Keratinocyte (primary cell): ENCODE results near the gene CCDC148. TPM values are rescaled to one million over a fixed set of nuclear protein-coding genes. Genes with fewer than 3 reads are reported as not detected.

ENCODE experiments used
- DNase-seq: peaks from one replicate; pipeline ENCODE4 v3.0.0-alpha.2; 2011; ENCODE audit warnings: low read depth, missing footprints, low spot score
- FAIRE-seq: peaks from 2 replicates; lab custom pipeline; 2011; peaks lifted over from hg19 to GRCh38; lab: Jason Lieb, UNC
- H2AFZ ChIP-seq: 2 replicates; pipeline ENCODE4 v1.6.0; 2012; ENCODE audit warnings: low read length, control low read depth, inconsistent platforms; ENCODE audit not compliant: control insufficient read depth
- H3K27ac ChIP-seq: 2 replicates; pipeline ENCODE4 v1.5.1; 2011; ENCODE audit warnings: low read length; ENCODE audit not compliant: control insufficient read depth, insufficient read depth
- H3K27me3 ChIP-seq: 3 replicates; pipeline ENCODE4 v1.6.0; 2011; ENCODE audit warnings: low read length; ENCODE audit not compliant: control insufficient read depth, insufficient read depth; ENCODE audit errors: extremely low read depth
- H3K36me3 ChIP-seq, 2 experiments: 2 replicates in 1 of 2; 3 replicates in 1 of 2; pipeline ENCODE4 v1.5.1; 2011; ENCODE audit warnings: low read length in 2 of 2, mild to moderate bottlenecking in 1 of 2; ENCODE audit not compliant: control insufficient read depth in 2 of 2, insufficient read depth in 2 of 2; ENCODE audit errors: extremely low read depth in 1 of 2
- H3K4me1 ChIP-seq: 3 replicates; pipeline ENCODE4 v1.5.1; 2011; ENCODE audit warnings: low read length; ENCODE audit not compliant: control insufficient read depth, insufficient read depth; ENCODE audit errors: extremely low read depth
- H3K4me2 ChIP-seq: 3 replicates; pipeline ENCODE4 v1.6.0; 2011; ENCODE audit warnings: low read depth, low read length; ENCODE audit not compliant: control insufficient read depth, insufficient read depth; ENCODE audit errors: extremely low read depth
- H3K4me3 ChIP-seq, 3 experiments: fragments of 200-600 bp in 1 of 3; sonication (generic) in 1 of 3; 2 replicates in 2 of 3; 3 replicates in 1 of 3; pipeline ENCODE4 v1.5.1; 2011 to 2016; ENCODE audit warnings: low read length in 3 of 3, mild to moderate bottlenecking in 3 of 3, control low read depth in 2 of 3, inconsistent platforms in 1 of 3, low read depth in 1 of 3, mixed read lengths in 1 of 3, mixed run types in 1 of 3, moderate library complexity in 1 of 3; ENCODE audit not compliant: control insufficient read depth in 2 of 3, insufficient read depth in 2 of 3; ENCODE audit errors: extremely low read depth in 1 of 3
- H3K79me2 ChIP-seq: 2 replicates; pipeline ENCODE4 v1.6.0; 2012; ENCODE audit warnings: low read length; ENCODE audit not compliant: control insufficient read depth, insufficient read depth
- H3K9ac ChIP-seq: 3 replicates; pipeline ENCODE4 v1.6.0; 2011; ENCODE audit warnings: low read length; ENCODE audit not compliant: control insufficient read depth, insufficient read depth; ENCODE audit errors: extremely low read depth
- H3K9me1 ChIP-seq: 3 replicates; pipeline ENCODE4 v1.6.0; 2011; ENCODE audit warnings: low read length; ENCODE audit not compliant: control insufficient read depth, insufficient read depth; ENCODE audit errors: extremely low read depth
- H3K9me3 ChIP-seq: 2 replicates; pipeline ENCODE4 v1.5.1; 2012; ENCODE audit warnings: low read depth, low read length; ENCODE audit not compliant: control insufficient read depth
- H4K20me1 ChIP-seq: 3 replicates; pipeline ENCODE4 v1.6.0; 2011; ENCODE audit warnings: low read length; ENCODE audit not compliant: control insufficient read depth, insufficient read depth; ENCODE audit errors: extremely low read depth
- EZH2 ChIP-seq: IDR thresholded peaks from one replicate; pipeline ENCODE4 v1.6.1; 2012; ENCODE audit warnings: inconsistent platforms, mild to moderate bottlenecking, low read length, moderate library complexity
- dilution Hi-C: fragments of 300-500 bp; cut with MboI; formaldehyde crosslinking; loops from one replicate; pipeline ENCODE4 v1.7.0; 2020; ENCODE audit warnings: low sequenced_read_pairs; ENCODE audit not compliant: extremely low pct_ligation_motif_present
- polyA plus RNA-seq, 5 experiments: library from polyadenylated mRNA; depleted of rRNA in 3 of 5; stranded (reverse) in 3 of 5; stranded (forward) in 1 of 5; unstranded in 1 of 5; fragments of >200 nt; gene quantifications; 1 replicate in 1 of 5; 2 replicates in 3 of 5; 3 replicates in 1 of 5; pipeline versions ENCODE4 v1.2.1 to v1.2.3, GENCODE V29; 2011 to 2012; ENCODE audit warnings: missing spikeins in 2 of 5, low read depth in 1 of 5, low replicate concordance in 1 of 5
- small RNA-seq, 3 experiments: library from RNA; depleted of rRNA; stranded (forward); fragments of <200 nt; gene quantifications; one replicate each; pipeline ENCODE3, GENCODE V24; 2012; ENCODE audit warnings: low read depth in 3 of 3, low replicate concordance in 1 of 3; ENCODE audit not compliant: insufficient read length in 3 of 3
- TF ChIP-seq, protein P1 (sequence below), 3 experiments: IDR thresholded peaks in 1 of 3; conservative IDR thresholded peaks in 1 of 3; optimal IDR thresholded peaks in 1 of 3; 2 replicates in 2 of 3; 3 replicates in 1 of 3; pipeline versions ENCODE3 to v1.5.1; 2011; ENCODE audit warnings: low read length in 3 of 3, mild to moderate bottlenecking in 3 of 3, moderate library complexity in 2 of 3, control low read depth in 1 of 3, inconsistent platforms in 1 of 3; ENCODE audit not compliant: insufficient read depth in 2 of 3; ENCODE audit errors: extremely low read depth in 1 of 3

The CCDC148 gene
- polyA plus RNA-seq, 1 donor (not counting 4 experiments of a cell fraction or from before 2014, with no cell fraction given), result 0.39 TPM

DNA sequence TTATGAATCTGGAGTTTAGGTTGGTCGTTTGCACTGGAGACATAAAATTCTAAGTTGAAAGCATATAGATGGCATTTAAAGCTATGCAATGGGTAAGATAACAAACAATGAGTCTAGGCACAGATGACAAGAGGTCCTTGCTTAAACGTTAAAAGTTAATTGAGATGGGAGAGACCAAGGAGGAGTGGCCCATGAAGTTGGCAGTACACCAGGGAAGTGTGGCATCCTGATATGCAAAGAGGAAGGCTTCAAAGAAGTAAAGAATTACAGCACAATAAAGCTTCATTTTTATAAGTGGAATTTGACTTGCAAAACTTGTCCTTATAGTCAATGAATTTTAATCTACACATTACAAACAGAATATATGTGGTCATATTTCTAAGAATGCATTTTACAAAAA lies 331.7 kb downstream of the CCDC148 start:
- H3K79me2 ChIP-seq, result no peaks in the 10 kb centered on the region
- no peaks in the 10 kb centered on the region for H3K9me1 ChIP-seq
- TF ChIP-seq EZH2, result no peak
- TF ChIP-seq, protein P1, sequence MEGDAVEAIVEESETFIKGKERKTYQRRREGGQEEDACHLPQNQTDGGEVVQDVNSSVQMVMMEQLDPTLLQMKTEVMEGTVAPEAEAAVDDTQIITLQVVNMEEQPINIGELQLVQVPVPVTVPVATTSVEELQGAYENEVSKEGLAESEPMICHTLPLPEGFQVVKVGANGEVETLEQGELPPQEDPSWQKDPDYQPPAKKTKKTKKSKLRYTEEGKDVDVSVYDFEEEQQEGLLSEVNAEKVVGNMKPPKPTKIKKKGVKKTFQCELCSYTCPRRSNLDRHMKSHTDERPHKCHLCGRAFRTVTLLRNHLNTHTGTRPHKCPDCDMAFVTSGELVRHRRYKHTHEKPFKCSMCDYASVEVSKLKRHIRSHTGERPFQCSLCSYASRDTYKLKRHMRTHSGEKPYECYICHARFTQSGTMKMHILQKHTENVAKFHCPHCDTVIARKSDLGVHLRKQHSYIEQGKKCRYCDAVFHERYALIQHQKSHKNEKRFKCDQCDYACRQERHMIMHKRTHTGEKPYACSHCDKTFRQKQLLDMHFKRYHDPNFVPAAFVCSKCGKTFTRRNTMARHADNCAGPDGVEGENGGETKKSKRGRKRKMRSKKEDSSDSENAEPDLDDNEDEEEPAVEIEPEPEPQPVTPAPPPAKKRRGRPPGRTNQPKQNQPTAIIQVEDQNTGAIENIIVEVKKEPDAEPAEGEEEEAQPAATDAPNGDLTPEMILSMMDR (optimal IDR thresholded peaks at IDR 0.05 in 1 of 3, IDR thresholded peaks at IDR 0.05 in 1 of 3, conservative IDR thresholded peaks at IDR 0.05 in 1 of 3; ENCODE audit: extremely low read depth in 1 of 3, insufficient read depth in 2 of 3, low read length in 3 of 3), result no peak
- no peaks in the 10 kb centered on the region for H3K36me3 ChIP-seq
- H3K4me3 ChIP-seq, result no peak overlapping the region
- H3K9me3 ChIP-seq, result no peaks in the 10 kb centered on the region
- no peak overlapping the region for H3K4me2 ChIP-seq
- dilution Hi-C loops, result no loop called here
- H2AFZ ChIP-seq, result no peak overlapping the region
- no peak for FAIRE-seq
- no peaks in the 10 kb centered on the region for H3K4me1 ChIP-seq
- no peak for DNase-seq
- H3K9ac ChIP-seq, result no peak overlapping the region
- no peaks in the 10 kb centered on the region for H4K20me1 ChIP-seq
- H3K27ac ChIP-seq, result no peak overlapping the region
- peaks cover 16% of the 10 kb centered on the region for H3K27me3 ChIP-seq

Small RNA genes lying within 50 kb of the gene (small RNA-seq; reads per million reads assigned to genes)
- gene RN7SL393P, result 0 reads per million in 3 experiments

Other genes starting within 250 kb of the CCDC148 start
- gene PKP4, start 199 bp upstream of the CCDC148 start, polyA plus RNA-seq, result 31.1 to 43.8 TPM (median 39.0 TPM) in 3 replicates